DOHH2 (cell line): ENCODE measurements around the gene UNKL.

ENCODE experiments used
- H3F3A ChIP-seq: fragments of 200-600 bp; sonication (generic), shearing (Covaris generic); 2 replicates; pipeline ENCODE4 v1.6.0; 2016; ENCODE audit warnings: antibody characterized with exemption, mild to moderate bottlenecking; ENCODE audit not compliant: control insufficient read depth, insufficient read depth
- H3K27ac ChIP-seq: fragments of 200-600 bp; sonication (generic); 2 replicates; pipeline ENCODE4 v1.5.1; 2014; ENCODE audit warnings: low read depth, mild to moderate bottlenecking, low read length, moderate library complexity
- H3K27me3 ChIP-seq: fragments of 200-600 bp; sonication (generic); 2 replicates; pipeline ENCODE4 v1.6.1; 2014; ENCODE audit warnings: mild to moderate bottlenecking, low read length, mixed read lengths; ENCODE audit not compliant: control insufficient read depth
- H3K36me3 ChIP-seq: fragments of 200-600 bp; sonication (generic); 2 replicates; pipeline ENCODE4 v1.6.1; 2014; ENCODE audit warnings: mild to moderate bottlenecking, low read length, moderate library complexity, mixed read lengths; ENCODE audit not compliant: control insufficient read depth
- H3K4me1 ChIP-seq: fragments of 200-600 bp; sonication (generic); 2 replicates; pipeline ENCODE4 v1.6.1; 2014; ENCODE audit warnings: mild to moderate bottlenecking, low read length, mixed read lengths; ENCODE audit not compliant: control insufficient read depth
- H3K4me2 ChIP-seq: fragments of 200-600 bp; sonication (generic); 2 replicates; pipeline ENCODE4 v1.6.0; 2014; ENCODE audit warnings: mild to moderate bottlenecking, low read length, moderate library complexity
- H3K4me3 ChIP-seq: fragments of 200-600 bp; sonication (generic); 2 replicates; pipeline ENCODE4 v1.5.1; 2014; ENCODE audit warnings: mild to moderate bottlenecking, low read length, mixed read lengths
- H3K79me2 ChIP-seq: fragments of 200-600 bp; sonication (generic); 2 replicates; pipeline ENCODE4 v1.6.1; 2014; ENCODE audit warnings: mild to moderate bottlenecking, low read length, mixed read lengths; ENCODE audit not compliant: control insufficient read depth
- H3K9me2 ChIP-seq: fragments of 200-600 bp; sonication (generic); replicated peaks from 2 replicates; pipeline ENCODE4 v1.6.1; 2014; ENCODE audit warnings: mild to moderate bottlenecking, low read length, mixed read lengths; ENCODE audit not compliant: control insufficient read depth
- H3K9me3 ChIP-seq: fragments of 200-600 bp; sonication (generic); 2 replicates; pipeline ENCODE4 v1.6.1; 2014; ENCODE audit warnings: antibody characterized with exemption, low read length, mixed read lengths; ENCODE audit not compliant: control insufficient read depth, insufficient read depth
- H4K20me1 ChIP-seq: fragments of 200-600 bp; sonication (generic); 2 replicates; pipeline ENCODE4 v1.6.0; 2014; ENCODE audit warnings: low read depth, mild to moderate bottlenecking, antibody characterized with exemption, low read length, moderate library complexity; ENCODE audit not compliant: control insufficient read depth, insufficient read depth
- EZH2phosphoT487 ChIP-seq: fragments of 200-600 bp; sonication (generic); IDR thresholded peaks from 2 replicates; pipeline ENCODE4 v1.6.1; 2017; ENCODE audit warnings: borderline replicate concordance, mild to moderate bottlenecking, antibody characterized with exemption, low read length, moderate library complexity, mixed read lengths
- TF ChIP-seq, protein P1 (sequence below): fragments of 200-600 bp; sonication (generic); IDR thresholded peaks from one replicate; pipeline ENCODE4 v1.5.1; 2014; ENCODE audit warnings: antibody characterized with exemption, mild to moderate bottlenecking, low read depth, low read length; ENCODE audit not compliant: poor library complexity, severe bottlenecking

Gene UNKL

DNA sequence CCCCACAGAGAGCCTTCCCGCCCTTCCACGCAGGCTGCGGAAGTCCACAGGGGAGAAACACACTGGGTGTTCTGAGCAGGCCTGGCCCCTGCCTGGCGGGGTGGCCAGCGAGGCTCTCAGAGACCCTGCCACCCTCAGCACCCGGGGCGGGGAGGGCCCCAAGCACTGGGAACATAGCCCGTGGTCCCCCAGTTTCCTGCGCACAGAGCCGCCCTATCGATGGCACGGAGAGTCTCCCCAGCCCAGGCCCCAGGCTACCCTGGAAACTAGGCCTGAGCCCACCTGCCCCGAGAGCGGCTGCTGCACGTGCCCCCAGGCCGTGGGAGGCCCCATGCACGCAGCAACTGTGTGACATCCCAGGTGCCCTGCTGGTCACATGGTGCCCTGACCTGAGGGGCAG, 40.1 kb upstream of the UNKL start:
- no peak for TF ChIP-seq EZH2phosphoT487
- TF ChIP-seq, protein P1, sequence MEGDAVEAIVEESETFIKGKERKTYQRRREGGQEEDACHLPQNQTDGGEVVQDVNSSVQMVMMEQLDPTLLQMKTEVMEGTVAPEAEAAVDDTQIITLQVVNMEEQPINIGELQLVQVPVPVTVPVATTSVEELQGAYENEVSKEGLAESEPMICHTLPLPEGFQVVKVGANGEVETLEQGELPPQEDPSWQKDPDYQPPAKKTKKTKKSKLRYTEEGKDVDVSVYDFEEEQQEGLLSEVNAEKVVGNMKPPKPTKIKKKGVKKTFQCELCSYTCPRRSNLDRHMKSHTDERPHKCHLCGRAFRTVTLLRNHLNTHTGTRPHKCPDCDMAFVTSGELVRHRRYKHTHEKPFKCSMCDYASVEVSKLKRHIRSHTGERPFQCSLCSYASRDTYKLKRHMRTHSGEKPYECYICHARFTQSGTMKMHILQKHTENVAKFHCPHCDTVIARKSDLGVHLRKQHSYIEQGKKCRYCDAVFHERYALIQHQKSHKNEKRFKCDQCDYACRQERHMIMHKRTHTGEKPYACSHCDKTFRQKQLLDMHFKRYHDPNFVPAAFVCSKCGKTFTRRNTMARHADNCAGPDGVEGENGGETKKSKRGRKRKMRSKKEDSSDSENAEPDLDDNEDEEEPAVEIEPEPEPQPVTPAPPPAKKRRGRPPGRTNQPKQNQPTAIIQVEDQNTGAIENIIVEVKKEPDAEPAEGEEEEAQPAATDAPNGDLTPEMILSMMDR: no peak
- Histone ChIP-seq H3K36me3 (peaks cover 27% of the 10 kb centered on the region), H3K9me3 (no peaks in the 10 kb centered on the region), H4K20me1 (no peaks in the 10 kb centered on the region), H3K27ac (no peak overlapping the region), H3K9me2 (no peaks in the 10 kb centered on the region), H3F3A (no peaks in the 10 kb centered on the region), H3K4me1 (peaks cover 12% of the 10 kb centered on the region), H3K4me3 (no peak overlapping the region), H3K79me2 (no peaks in the 10 kb centered on the region), H3K27me3 (no peaks in the 10 kb centered on the region), H3K4me2 (no peak overlapping the region)

DNA sequence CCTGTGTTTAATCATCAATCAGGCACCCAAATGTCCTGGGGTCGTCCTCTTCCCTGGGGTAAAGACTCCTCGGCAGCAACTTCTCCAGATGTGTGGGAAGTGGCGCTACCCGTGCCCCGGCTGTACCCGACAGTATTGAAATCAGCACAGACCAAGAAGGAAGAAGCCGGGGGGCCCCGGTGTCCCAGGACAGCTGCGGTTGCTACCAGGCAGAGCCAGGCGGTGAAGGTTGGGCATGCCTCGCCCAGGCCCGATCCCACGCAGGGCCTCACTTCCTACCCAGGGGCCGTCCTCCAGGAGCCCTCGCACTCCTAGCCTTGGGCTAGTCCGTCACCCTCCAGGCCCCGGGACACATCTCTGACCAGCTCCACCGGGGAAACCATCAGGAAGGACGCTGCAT, 38.8 kb upstream of the UNKL start:
- H3K4me2 ChIP-seq: no peak overlapping the region
- TF ChIP-seq, protein P1: no peak
- TF ChIP-seq EZH2phosphoT487: no peak
- no peaks in the 10 kb centered on the region for H3K9me3 ChIP-seq
- no peaks in the 10 kb centered on the region for H4K20me1 ChIP-seq
- no peak overlapping the region for H3K27ac ChIP-seq
- H3F3A ChIP-seq: no peaks in the 10 kb centered on the region
- no peaks in the 10 kb centered on the region for H3K79me2 ChIP-seq
- no peaks in the 10 kb centered on the region for H3K4me1 ChIP-seq
- no peak overlapping the region for H3K4me3 ChIP-seq
- no peaks in the 10 kb centered on the region for H3K9me2 ChIP-seq
- no peaks in the 10 kb centered on the region for H3K27me3 ChIP-seq
- peaks cover 23% of the 10 kb centered on the region for H3K36me3 ChIP-seq

DNA sequence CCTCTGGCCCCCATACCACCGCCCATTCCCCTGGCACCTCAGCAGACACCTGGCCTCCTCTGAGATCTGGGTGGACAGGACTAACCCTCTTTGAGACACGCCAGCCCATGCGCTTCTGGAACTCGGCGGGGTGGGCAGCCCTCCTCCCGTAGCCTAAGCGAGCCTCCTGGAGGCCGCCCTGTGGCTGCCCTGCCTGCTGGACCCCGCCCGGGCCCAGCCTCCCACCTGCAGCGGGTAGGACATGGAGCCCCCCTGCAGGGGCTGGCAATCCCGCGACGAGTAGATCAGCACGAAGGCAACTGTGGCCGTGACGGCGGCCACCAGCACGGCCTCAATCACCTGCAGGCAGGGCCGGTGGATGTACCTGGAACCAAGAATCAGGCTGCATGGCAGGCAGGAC, 38.0 kb upstream of the UNKL start:
- Histone ChIP-seq H3K36me3 (peaks cover 24% of the 10 kb centered on the region), H3K27ac (no peak overlapping the region)

More for the DNA sequence above, 38.0 kb upstream of the UNKL start:
- no peak for TF ChIP-seq EZH2phosphoT487
- TF ChIP-seq, protein P1: no peak
- no peaks in the 10 kb centered on the region for H3K9me2 ChIP-seq
- H3K9me3 ChIP-seq: no peaks in the 10 kb centered on the region
- no peaks in the 10 kb centered on the region for H3F3A ChIP-seq
- H3K4me3 ChIP-seq: no peak overlapping the region
- H3K79me2 ChIP-seq: no peaks in the 10 kb centered on the region
- H3K4me2 ChIP-seq: no peak overlapping the region
- H3K27me3 ChIP-seq: no peaks in the 10 kb centered on the region
- H3K4me1 ChIP-seq: no peaks in the 10 kb centered on the region
- no peaks in the 10 kb centered on the region for H4K20me1 ChIP-seq
